ENCODE results near the gene FILIP1L. TPM values are rescaled to one million over a fixed set of nuclear protein-coding genes. Genes with fewer than 3 reads are reported as not detected.

The FILIP1L gene
- total RNA-seq, 1 donor = 15.2 TPM

GRCh38 chr3:99948467-99949089, 165.7 kb downstream of the FILIP1L start:
- no peak for DNase-seq (ENCODE audit: low read depth)
- TF ChIP-seq CTCF (IDR thresholded peaks at IDR 0.05; ENCODE audit: insufficient read depth, low read length) = no peak
- no peak overlapping the region for H3K4me3 ChIP-seq (ENCODE audit: low read depth, low read length)

GRCh38 chr3:99947356-99947755, 166.9 kb downstream of the FILIP1L start:
- no peak overlapping the region for H3K4me3 ChIP-seq (ENCODE audit: low read depth, low read length)
- no peak for TF ChIP-seq CTCF (IDR thresholded peaks at IDR 0.05; ENCODE audit: insufficient read depth, low read length)
- DNase-seq (ENCODE audit: low read depth) = no peak

GRCh38 chr3:99945328-99945995, 168.8 kb downstream of the FILIP1L start:
- peak; percentile 41 for DNase-seq (ENCODE audit: low read depth)
- TF ChIP-seq CTCF (IDR thresholded peaks at IDR 0.05; ENCODE audit: insufficient read depth, low read length) = no peak
- H3K4me3 ChIP-seq (ENCODE audit: low read depth, low read length) = no peak overlapping the region

GRCh38 chr3:99943931-99944761, 170.2 kb downstream of the FILIP1L start:
- peak; percentile 51 for DNase-seq (ENCODE audit: low read depth)
- no peak overlapping the region for H3K4me3 ChIP-seq (ENCODE audit: low read depth, low read length)
- no peak for TF ChIP-seq CTCF (IDR thresholded peaks at IDR 0.05; ENCODE audit: insufficient read depth, low read length)

GRCh38 chr3:99941211-99941610, 173.1 kb downstream of the FILIP1L start:
- H3K4me3 ChIP-seq (ENCODE audit: low read depth, low read length) = no peak overlapping the region
- no peak for TF ChIP-seq CTCF (IDR thresholded peaks at IDR 0.05; ENCODE audit: insufficient read depth, low read length)
- no peak for DNase-seq (ENCODE audit: low read depth)

- H3K4me3 ChIP-seq (ENCODE audit: low read depth, low read length) = no peak overlapping the region
- no peak for DNase-seq (ENCODE audit: low read depth)
- no peak for TF ChIP-seq CTCF (IDR thresholded peaks at IDR 0.05; ENCODE audit: insufficient read depth, low read length)
These were observed 174.0 kb downstream of the FILIP1L start for GRCh38 chr3:99940350-99940749.

All from fibroblast of the aortic adventitia (primary cell).